HG03520 (cell line): ENCODE results near the gene NMUR1.
A peak's percentile ranks its signal among the peaks of the same experiment; 100 is the strongest.

Experiments
- ATAC-seq: cut with Tn5 transposase; IDR thresholded peaks from one replicate; pipeline ENCODE4 v1.9.1; 2021; ENCODE audit warnings: mild to moderate bottlenecking, moderate library complexity; ENCODE audit not compliant: unreplicated experiment

Gene NMUR1

DNA sequence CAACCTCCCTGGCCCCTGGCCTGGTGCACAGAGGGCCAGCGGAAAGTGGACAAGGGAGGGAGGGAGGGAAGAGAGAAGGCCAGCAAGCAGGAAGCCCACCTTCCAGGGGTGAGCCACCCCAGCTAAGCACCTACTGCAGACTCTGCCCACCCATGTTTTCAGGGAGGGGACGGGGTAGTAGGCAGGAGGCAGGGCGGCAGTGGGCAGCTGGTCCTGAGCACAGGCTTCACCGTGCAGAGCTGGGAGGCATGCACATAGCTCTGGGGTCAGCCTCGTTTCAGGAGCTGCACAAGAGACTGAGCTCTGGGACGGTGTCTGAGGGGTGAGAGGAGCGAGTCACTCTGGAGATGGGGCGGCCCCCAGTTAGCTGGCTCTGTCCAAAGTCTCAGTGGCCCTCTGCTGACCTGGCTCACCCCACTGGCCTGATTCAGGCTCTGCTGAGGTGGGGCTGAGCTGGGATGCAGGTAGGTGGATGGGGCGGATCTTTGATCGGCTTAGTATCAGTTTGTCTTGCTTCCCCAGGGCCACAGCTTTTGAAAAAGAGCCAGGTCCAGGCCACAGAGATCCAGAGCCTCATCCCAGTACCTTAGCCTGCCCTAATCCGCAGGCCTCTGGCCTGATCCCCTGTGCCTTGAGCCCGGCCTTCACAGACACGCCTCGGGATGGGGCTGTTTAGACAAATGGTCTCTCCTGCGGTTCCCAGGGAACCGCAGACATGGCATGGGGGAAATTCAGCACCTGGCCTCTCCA is 3.7 kb downstream of the NMUR1 start:
- no peak for ATAC-seq

DNA sequence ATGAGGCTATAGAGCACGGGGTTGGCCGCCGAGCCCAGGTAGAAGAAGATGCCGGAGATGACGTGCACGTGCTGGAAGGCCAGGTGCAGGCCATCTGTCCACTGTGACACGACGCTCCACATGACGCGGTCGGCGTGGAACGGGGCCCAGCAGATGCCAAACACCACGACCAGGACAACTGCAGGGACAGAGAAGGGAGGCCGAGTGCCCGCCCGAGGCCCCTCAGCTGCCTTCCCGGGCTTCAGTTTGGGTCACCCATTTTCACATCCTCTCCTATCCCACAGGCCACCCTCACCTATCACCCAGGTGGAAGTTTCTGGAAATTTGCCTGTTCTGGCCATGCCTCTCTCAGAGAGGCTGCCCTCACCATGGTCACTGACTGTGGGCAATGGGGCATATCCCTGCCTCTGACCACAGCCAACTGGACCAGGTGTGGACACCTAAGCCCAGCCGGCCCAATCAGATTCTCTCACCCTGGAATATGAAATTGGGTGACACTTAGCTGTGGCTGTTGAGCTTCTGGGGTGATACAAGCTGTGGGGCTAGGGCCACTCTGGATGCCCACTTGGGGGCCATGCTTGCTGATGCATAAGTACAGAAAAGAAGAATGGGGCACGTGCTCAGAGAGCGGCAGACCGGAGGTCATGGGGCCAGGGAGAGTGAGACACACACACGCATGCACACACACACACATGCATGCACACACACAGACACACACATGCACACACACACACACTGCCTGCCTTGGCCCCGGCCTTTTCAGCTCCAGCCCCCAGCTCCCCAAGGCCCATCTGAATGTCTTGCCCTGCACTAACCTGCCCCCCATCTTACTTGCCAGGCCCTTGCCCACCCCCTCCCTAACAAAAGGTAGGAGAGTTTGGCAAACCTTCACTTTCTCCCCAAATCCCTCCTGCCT is 4.7 kb downstream of the NMUR1 start:
- ATAC-seq = no peak

DNA sequence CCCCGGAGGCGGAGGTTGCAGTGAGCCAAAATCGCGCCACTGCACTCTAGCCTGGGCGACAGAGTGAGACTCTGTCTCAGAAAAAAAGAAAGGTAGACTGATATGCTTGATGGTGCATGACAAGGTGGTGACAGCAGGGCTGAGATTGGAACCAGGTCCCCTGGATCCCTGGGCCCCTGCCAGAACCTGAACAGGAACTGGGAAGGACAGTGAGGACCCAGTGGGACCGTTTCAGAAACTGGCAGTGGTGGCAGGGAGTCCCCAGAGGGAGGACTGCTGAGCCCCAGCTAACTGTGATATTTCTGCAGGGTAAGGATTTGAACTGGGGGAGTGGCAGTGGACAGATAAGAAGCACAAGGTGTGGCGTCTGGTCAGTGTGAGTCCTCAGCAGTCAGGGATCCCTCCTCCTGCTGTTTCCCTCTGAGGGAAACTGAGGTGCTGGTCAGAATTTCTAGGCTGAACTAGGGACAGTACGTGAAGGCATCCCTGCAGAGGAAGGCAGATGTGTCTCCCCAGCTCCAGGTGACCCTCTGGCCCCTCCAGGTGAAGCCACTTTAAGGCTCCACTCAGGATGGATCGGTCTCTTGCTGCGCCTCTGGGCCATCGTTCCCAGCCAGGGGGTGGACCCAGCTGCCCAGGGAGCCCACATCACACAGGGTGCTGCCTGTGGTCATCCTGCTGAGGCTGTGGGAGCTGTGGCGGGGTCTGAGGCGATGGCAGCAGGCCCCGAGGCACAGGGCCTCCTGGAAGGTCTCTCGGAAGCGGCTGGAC is 5.6 kb downstream of the NMUR1 start:
- no peak for ATAC-seq

DNA sequence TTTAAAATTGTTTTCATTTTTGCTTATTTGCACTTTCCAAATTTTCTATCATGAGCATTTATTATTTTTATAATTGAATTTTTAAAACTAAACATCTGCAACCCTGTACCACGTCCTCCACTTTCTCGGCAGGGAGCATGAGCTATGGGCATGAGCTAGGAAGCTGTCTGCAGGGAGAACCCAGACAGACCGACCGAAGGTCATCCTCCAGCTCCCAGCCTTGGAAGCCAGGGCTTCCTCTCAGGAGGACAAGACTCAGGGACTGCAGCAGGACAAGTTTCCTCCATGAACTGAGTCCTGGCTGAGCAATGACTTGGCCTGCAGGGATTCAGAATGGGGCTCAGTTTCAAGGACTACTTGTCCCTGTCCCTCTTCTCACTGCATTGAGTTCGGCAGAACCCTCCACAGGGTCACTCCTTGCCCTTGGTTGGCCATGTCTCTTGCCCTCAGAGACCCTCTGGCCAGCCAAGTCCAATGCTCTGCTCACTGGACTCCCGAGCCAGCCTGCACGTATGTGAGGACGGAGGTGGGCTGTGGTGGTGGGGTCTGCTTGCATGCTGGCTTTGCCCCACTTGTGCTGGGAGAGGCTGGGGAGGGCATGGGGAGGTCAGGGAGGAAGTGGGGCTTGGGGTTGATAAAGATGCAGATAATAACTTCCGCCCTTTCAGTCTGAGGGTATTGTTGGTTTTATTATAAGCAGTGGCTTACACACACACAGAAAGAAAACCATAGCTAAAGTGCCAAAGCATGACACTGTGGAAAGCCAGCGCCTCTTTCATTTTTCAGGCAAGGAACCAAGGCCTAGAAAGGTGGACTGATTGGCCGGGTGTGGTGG is 6.6 kb downstream of the NMUR1 start:
- no peak for ATAC-seq

DNA sequence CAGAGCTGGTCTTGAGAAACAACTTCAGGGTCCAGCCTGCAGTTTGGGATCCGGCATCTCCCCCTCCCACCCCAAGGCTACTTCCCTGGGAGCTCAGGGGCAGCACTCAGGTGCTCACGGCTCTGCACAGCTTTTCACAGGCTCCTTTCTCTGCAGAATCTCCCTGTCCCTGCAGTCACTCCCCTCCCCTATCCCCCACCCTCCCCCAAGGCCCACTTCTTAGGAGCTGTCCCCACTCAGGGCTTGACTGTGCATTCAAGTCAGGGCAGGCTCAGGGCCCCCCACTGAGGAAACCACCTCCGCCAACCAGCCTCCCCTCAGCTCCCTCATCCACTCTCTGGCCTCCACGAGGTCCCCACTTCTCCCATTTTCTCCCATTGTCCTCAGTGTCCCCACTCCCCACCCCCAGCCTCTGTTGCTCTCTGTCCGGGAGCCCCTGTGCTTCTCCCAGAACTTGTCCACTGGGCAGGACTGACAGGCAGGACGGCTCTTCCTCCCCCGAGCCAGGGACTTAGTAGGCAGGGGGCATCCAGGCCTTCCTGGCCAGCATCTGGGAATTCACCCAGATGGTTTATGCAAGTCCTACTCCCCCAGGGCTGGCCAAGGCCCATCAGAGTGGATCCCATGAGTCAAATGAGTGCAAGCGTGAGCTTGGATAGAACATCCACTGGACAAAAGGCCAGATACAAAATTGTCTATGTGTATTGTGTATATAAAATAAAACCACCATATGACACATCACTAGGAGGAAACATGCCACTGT is 7.6 kb downstream of the NMUR1 start:
- no peak for ATAC-seq

DNA sequence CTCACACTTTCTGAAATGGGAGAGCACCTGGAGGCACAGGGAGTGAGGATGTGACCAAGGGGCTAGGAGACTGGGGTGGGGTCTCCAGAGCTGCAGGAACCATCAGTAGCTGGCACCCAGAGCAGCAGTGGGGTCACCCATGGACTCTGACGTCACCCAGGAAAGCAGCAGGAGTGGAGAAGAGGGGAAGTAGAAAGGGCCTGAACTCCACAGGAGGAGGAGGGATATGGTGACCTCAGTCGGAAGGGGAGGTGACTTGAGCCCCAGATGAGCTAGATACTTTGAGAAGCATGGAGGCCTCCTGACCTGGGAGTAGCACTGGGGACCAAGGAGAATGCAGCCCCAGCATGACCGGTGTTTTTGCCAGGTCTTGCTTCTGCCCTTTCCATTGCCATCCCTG is 8.8 kb downstream of the NMUR1 start:
- ATAC-seq = no peak

DNA sequence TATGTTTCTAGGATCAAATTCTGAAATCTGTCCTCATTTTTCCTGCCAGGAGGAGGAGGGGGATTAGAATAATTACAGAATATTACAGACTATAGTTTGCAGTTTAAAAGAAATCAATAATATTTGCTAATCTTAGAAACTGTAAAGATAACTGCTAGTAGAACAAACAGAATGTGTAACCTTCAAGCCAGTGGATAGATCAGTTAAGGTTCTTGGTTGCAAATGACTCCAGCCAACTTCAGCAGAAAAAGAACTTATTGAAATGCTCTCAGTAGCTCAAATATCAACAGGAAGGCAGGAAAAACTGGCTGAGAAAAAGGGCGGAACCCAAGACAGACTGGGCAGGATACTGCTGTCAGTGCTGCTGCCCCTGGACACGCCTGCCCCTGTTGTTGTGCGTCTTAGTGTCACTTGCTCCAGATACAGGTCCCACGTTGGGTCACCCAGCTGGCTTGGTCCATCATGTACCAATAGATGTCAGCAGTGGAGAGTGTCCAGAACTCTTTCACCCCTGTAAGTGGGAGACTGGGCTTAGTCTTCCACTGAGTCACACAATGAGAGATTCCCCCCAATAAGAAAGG is 10.2 kb downstream of the NMUR1 start:
- ATAC-seq = no peak

DNA sequence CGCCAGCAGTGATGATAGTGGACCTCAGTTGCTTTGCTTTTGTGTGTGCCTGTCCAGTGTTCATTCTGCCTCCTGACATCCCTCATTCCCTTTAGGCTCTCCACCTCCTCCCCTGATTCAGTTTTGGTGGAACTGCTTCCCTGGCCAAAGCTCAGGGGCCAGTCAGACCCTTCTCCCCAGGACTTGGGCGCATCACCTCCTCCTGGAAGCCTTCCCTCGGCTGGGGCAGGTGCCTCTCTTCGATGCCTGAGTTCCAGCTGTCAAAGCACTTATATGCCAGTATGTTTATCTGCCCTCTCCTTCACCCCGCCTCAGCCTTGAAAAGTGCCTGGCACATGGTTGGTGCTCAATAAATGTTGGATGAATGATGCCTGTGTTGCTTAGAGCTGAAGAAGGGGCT is 11.5 kb downstream of the NMUR1 start:
- ATAC-seq = no peak

DNA sequence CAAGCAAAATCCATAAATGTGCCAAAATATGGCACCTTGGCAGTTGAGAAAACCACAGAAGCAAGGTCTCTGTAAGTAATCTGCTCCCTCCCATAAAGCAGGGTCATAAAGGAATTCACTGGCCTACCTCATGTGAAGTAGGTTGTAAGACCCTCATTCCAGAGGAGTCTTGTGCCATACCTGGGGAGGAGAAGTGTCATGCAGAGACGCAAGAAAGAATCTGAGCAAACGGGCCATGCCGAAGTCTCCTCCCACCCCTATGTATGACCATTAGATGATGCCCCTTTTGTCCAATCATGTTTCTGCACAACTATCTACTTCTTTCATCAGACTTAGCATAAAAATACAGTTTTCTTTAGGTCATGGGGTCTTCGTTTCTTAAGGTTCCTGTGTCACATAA is 14.6 kb downstream of the NMUR1 start:
- ATAC-seq = no peak

DNA sequence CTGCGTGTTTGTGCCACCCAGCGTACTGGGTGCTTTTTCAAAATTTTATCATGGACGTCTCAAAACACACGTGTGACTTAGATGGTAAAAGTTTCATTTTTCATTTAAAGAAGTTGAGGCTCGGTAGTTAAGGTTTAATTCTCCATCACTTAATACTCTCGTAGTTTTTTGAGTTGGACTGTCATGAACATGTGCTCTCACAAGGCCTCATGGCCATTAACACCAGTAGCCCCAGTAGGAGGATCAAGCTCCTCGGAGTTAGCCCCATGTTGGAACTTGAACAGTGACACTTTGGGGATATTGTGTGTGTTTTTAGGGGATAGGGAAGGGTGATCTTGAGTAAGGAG is 15.3 kb downstream of the NMUR1 start:
- ATAC-seq = no peak

DNA sequence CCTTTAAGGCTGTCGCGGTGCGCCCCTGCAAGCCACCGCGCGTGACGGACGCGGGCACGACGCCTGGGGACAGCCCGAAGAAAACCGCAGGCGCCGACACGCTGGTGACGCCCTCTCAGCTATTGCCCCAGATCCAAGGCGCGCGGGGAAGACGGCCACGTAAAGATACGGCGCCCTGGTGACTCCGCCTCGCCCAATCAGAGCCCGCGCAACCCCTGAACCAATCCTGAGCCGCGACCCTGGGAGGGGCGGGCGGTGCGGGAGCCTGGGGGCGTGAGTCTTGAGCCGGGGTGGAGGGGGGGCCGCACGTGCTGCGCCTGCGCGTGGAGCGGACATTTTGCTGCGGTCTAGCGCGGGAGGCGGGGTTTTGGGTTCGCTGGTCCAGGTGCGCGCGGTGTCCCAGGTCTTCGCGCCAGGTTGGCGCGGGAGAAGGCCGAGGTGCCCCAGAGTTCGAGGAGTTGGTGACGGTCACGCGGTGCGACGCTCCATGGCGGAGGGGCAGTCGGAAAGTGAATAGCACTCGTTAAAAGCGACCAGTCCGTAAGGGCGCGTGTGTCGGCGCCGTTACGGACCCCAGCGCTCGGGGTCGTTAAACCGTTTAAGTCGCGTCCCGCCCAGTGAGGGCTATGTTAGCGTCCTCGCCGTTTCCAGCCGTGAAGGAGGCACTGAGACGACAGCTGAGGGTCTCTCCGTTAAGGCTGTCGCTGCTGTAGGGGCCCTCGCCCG is 15.9 kb downstream of the NMUR1 start:
- peak; percentile 97 for ATAC-seq

DNA sequence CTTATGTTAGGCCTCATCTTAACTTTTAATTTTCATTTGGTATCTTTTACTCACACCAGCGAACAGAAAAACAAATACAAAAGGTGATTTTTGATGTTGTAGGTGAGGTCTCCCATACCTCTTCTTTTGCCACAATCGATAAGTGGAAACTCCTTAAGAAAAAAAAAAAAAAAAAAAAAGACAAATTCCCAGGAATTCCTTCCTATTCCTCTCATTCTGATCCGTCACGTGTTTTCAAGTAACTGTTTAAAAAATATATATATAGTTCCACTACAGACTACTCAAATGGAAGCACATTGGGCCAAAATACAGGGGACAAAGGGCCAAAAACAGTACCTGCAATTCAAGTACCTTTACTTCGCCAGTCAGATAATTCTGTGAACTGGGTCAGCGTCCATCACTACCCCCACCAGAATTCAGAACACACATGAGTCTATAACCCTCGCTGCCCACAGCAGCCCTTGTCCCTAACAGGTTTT is 16.5 kb downstream of the NMUR1 start:
- no peak for ATAC-seq

DNA sequence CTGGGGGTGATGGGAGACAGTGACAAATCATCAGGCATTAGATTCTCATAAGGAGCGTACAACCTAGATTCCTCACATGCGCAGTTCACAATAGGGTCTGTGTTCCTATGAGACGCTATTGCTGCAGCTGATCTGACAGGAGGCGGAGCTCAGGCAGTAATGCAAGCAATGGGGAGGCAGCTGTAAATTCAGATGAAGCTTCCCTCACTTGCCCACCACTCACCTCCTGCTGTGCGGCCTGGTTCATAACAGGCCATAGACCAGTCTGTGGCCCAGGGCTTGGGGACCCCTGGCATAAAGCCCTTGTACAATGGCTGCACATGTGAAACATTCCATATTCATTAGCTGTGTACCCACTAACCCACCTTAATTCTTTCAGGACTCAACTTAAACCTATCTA is 18.0 kb downstream of the NMUR1 start:
- ATAC-seq = no peak

DNA sequence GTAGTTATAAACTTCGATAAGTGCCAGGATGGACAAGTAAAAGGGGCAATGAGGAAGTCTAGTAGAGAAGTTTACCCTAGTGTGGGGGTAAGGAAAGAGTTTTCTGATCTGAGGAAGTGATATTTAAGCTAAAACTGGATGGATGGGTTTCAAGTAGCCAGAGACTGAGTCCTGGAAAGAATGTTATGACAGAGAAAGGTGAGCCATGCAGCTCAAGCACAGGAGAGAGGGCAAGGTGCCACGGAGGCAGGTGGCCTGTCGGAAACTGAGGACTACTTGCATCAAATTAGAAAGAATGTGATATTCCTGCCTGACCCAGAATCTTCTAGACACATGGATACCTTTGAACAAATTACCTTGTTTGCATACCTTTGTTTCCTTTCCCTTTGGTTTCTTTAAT is 26.5 kb downstream of the NMUR1 start:
- ATAC-seq = no peak

DNA sequence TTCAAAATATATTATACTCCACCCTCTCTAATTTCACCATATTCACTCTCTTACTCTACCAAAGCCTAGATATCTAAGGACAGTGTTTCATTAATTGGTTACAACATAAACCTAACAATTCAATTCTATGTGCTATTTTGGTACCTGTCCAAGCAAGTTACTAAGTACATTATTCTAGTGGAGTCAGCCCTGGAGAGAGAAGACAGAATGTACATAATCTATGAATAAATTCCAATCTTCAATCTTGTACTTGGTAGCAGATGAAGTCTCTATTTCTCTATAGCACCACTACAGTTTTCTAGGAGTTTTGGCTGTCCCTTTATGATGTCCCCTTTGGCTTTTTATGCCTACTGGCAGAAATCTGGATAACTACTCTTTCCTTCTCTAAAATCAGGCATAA is 27.6 kb downstream of the NMUR1 start:
- ATAC-seq = no peak

DNA sequence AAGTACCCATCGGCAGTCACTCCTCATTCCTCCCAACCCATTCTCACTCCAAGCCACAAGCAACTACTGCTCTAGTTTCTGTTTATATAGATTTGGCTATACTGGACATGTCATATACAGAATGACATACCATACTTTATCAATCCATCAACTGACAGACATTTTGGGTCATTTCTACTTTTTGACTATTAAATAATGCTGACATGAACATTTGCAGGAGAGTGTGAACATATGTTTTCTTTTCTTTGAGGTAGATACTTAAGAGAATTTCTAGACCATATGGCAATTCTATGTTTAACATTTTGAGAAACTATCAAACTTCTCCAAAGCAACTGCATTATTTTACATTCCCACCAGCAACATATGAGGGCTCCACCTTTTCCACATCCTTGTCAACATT is 32.6 kb downstream of the NMUR1 start:
- no peak for ATAC-seq

DNA sequence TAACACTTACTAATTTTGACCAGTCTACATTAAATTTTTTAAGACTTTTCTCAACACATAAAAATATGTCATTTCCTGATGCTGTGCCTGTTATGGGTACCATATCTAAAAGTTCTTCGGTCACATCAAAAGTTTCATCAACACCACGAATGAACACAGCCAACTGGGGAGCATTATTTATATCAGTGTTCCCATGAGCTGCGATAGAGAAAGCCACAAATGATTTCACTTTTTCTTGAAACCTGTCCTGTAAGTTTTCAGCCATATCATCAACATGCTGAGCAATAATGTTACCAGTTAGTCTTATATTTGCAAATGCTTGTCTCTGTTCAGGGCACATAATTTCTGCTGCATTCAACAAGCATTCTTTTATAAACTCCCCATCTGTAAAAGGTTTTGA is 35.6 kb downstream of the NMUR1 start:
- no peak for ATAC-seq

DNA sequence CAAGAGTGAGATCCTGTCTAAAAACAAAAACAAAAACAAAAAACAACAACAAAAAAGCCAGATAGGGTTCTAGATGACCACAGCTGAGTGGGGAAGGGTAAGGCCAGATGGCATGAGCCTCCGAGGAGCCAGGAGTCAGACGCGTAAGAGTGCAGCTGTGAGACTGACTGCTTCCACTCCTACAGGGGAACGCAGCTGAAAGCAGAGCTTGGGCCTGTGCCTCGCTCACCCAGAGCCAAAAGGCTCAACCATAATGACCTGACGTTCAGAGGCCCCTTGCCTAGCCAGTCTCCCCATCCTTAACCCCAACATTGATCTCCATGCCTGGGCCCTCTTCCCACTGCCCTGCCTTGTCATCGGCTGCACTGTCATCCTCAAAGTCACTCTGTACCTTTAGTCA is 39.4 kb downstream of the NMUR1 start:
- no peak for ATAC-seq

DNA sequence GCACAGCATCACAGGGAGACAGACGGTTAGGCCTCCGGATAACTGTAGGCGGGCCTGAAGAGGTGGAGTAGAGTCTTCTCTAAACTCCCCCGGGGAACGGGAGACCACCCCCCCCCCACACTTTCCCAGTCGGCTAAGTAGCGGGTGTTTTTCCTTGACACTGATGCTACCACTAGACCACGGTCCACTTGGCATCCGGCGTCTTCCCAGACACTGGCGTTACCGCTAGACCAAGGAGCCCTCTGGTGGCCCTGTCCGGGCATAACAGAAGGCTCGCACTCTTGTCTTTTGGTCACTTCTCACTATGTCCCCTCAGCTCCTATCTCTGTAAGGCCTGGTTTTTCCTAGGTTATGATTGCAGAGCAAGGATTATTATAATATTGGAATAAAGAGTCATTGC is 40.3 kb downstream of the NMUR1 start:
- no peak for ATAC-seq
